Keratinocyte (primary cell): Measurements from ENCODE around the gene CTRB1.

Experiments used
- CTCF ChIP-seq, 3 experiments: IDR thresholded peaks in 1 of 3; conservative IDR thresholded peaks in 1 of 3; optimal IDR thresholded peaks in 1 of 3; 2 replicates in 2 of 3; 3 replicates in 1 of 3; pipeline versions ENCODE3 to v1.5.1; 2011; ENCODE audit warnings: low read length in 3 of 3, mild to moderate bottlenecking in 3 of 3, moderate library complexity in 2 of 3, control low read depth in 1 of 3, inconsistent platforms in 1 of 3; ENCODE audit not compliant: insufficient read depth in 2 of 3; ENCODE audit errors: extremely low read depth in 1 of 3
- EZH2 ChIP-seq: IDR thresholded peaks from one replicate; pipeline ENCODE4 v1.6.1; 2012; ENCODE audit warnings: inconsistent platforms, mild to moderate bottlenecking, low read length, moderate library complexity

- no peak for TF ChIP-seq EZH2
- TF ChIP-seq CTCF (optimal IDR thresholded peaks at IDR 0.05 in 1 of 3, IDR thresholded peaks at IDR 0.05 in 1 of 3, conservative IDR thresholded peaks at IDR 0.05 in 1 of 3; ENCODE audit: extremely low read depth in 1 of 3, insufficient read depth in 2 of 3, low read length in 3 of 3), result no peak
Measured at GRCh38 chr16:75236736-75237397, 18.1 kb downstream of the CTRB1 start.
